ENCODE data around the gene LRP5. TPM values are rescaled to one million over a fixed set of nuclear protein-coding genes. Genes with fewer than 3 reads are reported as not detected.

LRP5 gene
- total and polyA plus RNA-seq, 9 donors = 3.1 to 63.8 (median 47.2) TPM

GRCh38 chr11:68380786-68381622 is 68.6 kb downstream of the LRP5 start:
- Histone ChIP-seq H3K27ac (peak overlapping the region in 1 of 2 donors; percentile 49), H3K36me3 (no peaks in the 10 kb centered on the region), H3K4me3 (no peak overlapping the region), H3K27me3 (no peaks in the 10 kb centered on the region), H3K4me1 (ENCODE audit: insufficient read depth) (peaks cover 18% of the 10 kb centered on the region), H3K9me3 (no peaks in the 10 kb centered on the region)
- TF ChIP-seq POLR2A (IDR thresholded peaks at IDR 0.05) = no peak
- no peak for TF ChIP-seq EP300 (IDR thresholded peaks at IDR 0.05)
- TF ChIP-seq CTCF (IDR thresholded peaks at IDR 0.05) = no peak
- peak in 2 of 5 donors; percentile 39 to 51 for DNase-seq
- intact Hi-C loops (cut with DNase I) = loop anchor here in 2 of 4 donors (5.0 to 10.0 kb wide), 2 partner anchors 56 to 124 kb away; no protein-coding TSS in a partner anchor
- WGBS, 3 donors = 25 to 33% (median 27%) methylated on average over 26 of the region's 26 CpGs

- Histone ChIP-seq H3K4me3 (no peak overlapping the region), H3K4me1 (ENCODE audit: insufficient read depth) (peaks cover 18% of the 10 kb centered on the region), H3K9me3 (no peaks in the 10 kb centered on the region), H3K27ac (peak overlapping the region in 1 of 2 donors; percentile 49), H3K27me3 (no peaks in the 10 kb centered on the region), H3K36me3 (no peaks in the 10 kb centered on the region)
- DNase-seq = no peak
- TF ChIP-seq EP300 (IDR thresholded peaks at IDR 0.05) = no peak
- intact Hi-C loops (cut with DNase I) = loop anchor here in 2 of 4 donors (5.0 to 10.0 kb wide), 2 partner anchors 57 to 124 kb away; no protein-coding TSS in a partner anchor
- 19 to 38% (median 24%) methylated on average over 4 of the region's 4 CpGs for WGBS, 3 donors
Measured at GRCh38 chr11:68381716-68382115, 69.3 kb downstream of the LRP5 start.

- Histone ChIP-seq H3K27me3 (no peaks in the 10 kb centered on the region), H3K4me3 (no peak overlapping the region), H3K9me3 (no peaks in the 10 kb centered on the region), H3K36me3 (no peaks in the 10 kb centered on the region), H3K27ac (peak overlapping the region in 1 of 2 donors; percentile 49), H3K4me1 (ENCODE audit: insufficient read depth) (peaks cover 18% of the 10 kb centered on the region)
- intact Hi-C loops (cut with DNase I) = loop anchor here in 2 of 4 donors (5.0 to 10.0 kb wide), 2 partner anchors 58 to 125 kb away; no protein-coding TSS in a partner anchor
- WGBS, 3 donors = 84 to 88% (median 86%) methylated on average over 16 of the region's 16 CpGs
- TF ChIP-seq POLR2A (IDR thresholded peaks at IDR 0.05) = no peak
- TF ChIP-seq CTCF (IDR thresholded peaks at IDR 0.05) = no peak
- no peak for TF ChIP-seq EP300 (IDR thresholded peaks at IDR 0.05)
- no peak for DNase-seq
Measured at GRCh38 chr11:68382358-68382998, 70.1 kb downstream of the LRP5 start.

- H3K9me3 ChIP-seq = no peaks in the 10 kb centered on the region
- no peak overlapping the region for H3K4me3 ChIP-seq
- DNase-seq = peak; percentile 57 to 79 (median 74)
- H3K36me3 ChIP-seq = no peaks in the 10 kb centered on the region
- intact Hi-C loops (cut with DNase I) = loop anchor here in 2 of 4 donors (5.0 to 10.0 kb wide), 2 partner anchors 59 to 127 kb away; no protein-coding TSS in a partner anchor
- no peaks in the 10 kb centered on the region for H3K27me3 ChIP-seq
- no peak overlapping the region for H3K27ac ChIP-seq
- WGBS, 3 donors = 5 to 7% (median 6%) methylated on average over 9 of the region's 9 CpGs
- TF ChIP-seq CTCF (IDR thresholded peaks at IDR 0.05) (peak; percentile 72 to 85 (median 73)), POLR2A (IDR thresholded peaks at IDR 0.05) (no peak)
- peaks cover 18% of the 10 kb centered on the region for H3K4me1 ChIP-seq (ENCODE audit: insufficient read depth)
Measured at GRCh38 chr11:68383976-68384501, 71.6 kb downstream of the LRP5 start.

Measured in ovary (tissue), 9 donors.